C4-2B (cell line): ENCODE results near the gene GPC5.

Experiments
- ZFX ChIP-seq: fragments of 450-650 bp; IDR thresholded peaks from 2 replicates; pipeline ENCODE4 v1.6.1; 2017
- TF ChIP-seq, protein P1 (sequence below): fragments of 450-650 bp; conservative IDR thresholded peaks from 2 replicates; pipeline ENCODE4 v1.5.1; 2017; ENCODE audit warnings: mild to moderate bottlenecking

DNA sequence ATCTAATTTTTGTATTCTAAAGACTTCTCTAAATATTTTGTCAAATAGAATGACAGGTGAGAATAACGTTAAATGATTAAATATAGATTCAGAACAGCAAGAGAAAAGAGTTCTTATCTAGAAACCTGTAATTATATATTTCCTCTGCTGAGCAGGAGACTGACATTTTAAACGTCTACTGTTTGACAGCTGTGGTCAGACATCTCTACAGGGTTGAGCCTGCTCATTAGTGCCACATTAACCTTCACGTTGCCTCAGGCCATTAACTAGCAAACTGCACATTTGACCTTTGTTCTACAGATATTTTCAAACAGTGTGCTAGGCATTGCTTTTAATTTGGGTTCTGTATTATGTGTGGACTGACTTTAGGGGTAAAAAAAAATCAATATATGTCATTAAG, 347.5 kb downstream of the GPC5 start:
- TF ChIP-seq, protein P1, sequence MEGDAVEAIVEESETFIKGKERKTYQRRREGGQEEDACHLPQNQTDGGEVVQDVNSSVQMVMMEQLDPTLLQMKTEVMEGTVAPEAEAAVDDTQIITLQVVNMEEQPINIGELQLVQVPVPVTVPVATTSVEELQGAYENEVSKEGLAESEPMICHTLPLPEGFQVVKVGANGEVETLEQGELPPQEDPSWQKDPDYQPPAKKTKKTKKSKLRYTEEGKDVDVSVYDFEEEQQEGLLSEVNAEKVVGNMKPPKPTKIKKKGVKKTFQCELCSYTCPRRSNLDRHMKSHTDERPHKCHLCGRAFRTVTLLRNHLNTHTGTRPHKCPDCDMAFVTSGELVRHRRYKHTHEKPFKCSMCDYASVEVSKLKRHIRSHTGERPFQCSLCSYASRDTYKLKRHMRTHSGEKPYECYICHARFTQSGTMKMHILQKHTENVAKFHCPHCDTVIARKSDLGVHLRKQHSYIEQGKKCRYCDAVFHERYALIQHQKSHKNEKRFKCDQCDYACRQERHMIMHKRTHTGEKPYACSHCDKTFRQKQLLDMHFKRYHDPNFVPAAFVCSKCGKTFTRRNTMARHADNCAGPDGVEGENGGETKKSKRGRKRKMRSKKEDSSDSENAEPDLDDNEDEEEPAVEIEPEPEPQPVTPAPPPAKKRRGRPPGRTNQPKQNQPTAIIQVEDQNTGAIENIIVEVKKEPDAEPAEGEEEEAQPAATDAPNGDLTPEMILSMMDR: no peak
- no peak for TF ChIP-seq ZFX
